ENCODE results near the gene SLC22A3.
"Not testable (repeated sequence)": the region's sequence is repeated elsewhere in the genome, so short reads cannot be mapped to it uniquely, and the experiment has no call there.

Gene SLC22A3

DNA sequence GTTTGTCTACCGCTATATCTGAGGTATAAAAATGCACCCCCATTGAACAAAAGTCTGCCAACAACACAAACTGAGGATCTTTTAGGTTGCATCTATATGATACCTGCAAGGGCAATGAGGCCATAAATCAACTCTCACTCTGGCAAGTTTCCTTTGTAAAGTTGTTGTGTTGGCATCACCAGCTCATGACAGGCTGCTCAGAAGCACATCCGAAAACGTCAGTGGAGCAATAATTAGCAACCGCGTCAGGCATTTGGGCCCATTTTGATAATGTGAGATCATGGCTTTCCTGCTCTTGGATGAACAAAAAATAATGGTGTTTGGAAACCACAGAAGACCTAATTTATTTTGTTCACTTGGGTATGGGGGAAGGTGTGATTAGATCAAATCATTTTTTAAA is 12.0 kb upstream of the SLC22A3 start:
- no peak for DNase-seq (ENCODE audit: low read depth)

DNA sequence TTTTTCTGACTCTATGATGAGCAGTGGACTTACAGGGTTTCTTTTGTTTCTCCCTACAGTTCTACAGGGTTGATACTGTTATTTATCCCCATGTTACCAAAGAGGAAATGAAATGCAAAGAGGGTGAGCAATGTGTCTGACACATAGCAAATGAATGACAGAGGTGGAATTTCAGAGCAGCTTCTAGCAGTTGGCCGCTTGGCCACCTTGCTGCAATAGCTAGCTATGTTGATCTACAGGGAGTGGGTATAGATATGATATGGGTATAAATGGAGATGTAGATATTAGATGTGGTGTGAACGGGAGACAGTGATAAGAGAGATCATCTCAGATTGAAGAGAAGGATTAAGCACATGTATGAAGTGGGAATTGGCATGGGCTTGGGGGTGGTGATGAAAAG is 10.9 kb upstream of the SLC22A3 start:
- DNase-seq (ENCODE audit: low read depth): no peak

DNA sequence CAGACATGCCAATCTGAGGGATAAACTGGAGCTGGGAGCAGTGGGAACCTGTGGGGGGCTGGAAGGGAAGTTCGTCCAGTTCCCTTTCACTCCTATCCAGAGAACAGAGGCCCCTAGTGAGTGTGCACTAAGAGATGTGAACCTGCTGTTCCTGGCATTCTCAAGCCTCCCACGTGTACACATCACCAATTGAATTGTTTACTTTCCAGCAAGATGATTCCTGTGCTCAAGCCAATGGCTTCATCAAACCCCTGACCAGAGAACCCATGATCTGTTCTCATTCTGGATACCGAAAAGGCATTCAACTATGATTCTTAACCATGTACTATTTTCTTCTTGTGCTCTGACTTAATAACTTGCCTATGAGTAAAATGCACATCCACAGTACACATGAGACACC is 10.2 kb upstream of the SLC22A3 start:
- no peak for DNase-seq (ENCODE audit: low read depth)

DNA sequence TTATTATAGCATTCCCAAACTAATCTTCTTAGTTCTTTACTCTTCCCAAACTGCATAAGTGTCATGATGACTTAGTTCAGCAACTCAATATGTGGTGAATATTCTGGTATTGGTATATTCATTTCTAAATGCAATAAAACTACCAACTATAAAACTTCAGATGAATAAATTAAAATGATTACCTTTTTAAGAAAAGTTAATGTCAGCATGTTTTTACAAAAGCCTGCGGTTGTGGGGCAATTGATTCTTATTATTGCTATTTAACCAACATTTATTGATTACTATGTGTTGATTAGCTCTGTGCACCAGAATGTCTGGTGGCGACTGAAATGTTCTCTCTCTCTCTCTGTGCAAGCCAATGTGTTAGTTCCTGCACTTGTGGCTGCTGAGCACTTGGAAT is 5.0 kb upstream of the SLC22A3 start:
- no peak for DNase-seq (ENCODE audit: low read depth)

GRCh38 chr6:160344271-160344670 is 3.9 kb upstream of the SLC22A3 start:
- no peak for DNase-seq (ENCODE audit: low read depth)

GRCh38 chr6:160347259-160348222 is 637 bp upstream of the SLC22A3 start:
- no peak for DNase-seq (ENCODE audit: low read depth)

GRCh38 chr6:160349020-160349441 is 853 bp downstream of the SLC22A3 start:
- DNase-seq (ENCODE audit: low read depth): no peak

DNA sequence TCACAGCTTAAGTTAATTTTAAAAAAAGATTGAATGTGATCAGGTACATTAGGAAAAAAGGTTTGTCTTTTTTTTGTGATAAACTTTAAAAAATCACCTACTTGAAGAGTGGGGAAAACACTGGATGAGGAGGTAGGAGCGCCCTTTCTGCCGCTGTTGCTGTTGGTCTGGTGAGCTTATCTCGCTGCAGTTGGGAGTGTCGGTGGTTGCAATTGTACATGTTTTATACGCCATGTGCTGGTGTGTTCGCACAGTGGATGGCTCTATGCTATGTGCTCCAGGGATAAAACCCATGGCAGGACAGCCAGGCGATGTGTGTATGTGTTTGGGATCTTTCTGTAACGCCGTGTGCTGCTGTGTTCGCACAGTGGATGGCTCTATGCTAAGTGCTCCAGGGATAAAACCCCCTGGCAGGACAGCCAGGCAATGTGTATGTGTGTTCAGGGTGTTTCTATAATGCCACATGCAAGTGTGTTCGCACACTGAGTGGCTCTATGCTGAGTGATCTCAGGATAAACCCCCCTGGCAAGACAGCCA is 1.7 kb downstream of the SLC22A3 start:
- DNase-seq (ENCODE audit: low read depth): no peak

GRCh38 chr6:160353950-160354496 is 5.8 kb downstream of the SLC22A3 start:
- no peak for DNase-seq (ENCODE audit: low read depth)

- no peak for DNase-seq (ENCODE audit: low read depth)
Observed at GRCh38 chr6:160355001-160355400, 6.8 kb downstream of the SLC22A3 start.

GRCh38 chr6:160356074-160356744 is 8.0 kb downstream of the SLC22A3 start:
- DNase-seq (ENCODE audit: low read depth): no peak

- no peak for DNase-seq (ENCODE audit: low read depth)
Observed at GRCh38 chr6:160357088-160357487, 8.9 kb downstream of the SLC22A3 start.

- no peak for DNase-seq (ENCODE audit: low read depth)
Observed at GRCh38 chr6:160358225-160359119, 10.3 kb downstream of the SLC22A3 start.

DNA sequence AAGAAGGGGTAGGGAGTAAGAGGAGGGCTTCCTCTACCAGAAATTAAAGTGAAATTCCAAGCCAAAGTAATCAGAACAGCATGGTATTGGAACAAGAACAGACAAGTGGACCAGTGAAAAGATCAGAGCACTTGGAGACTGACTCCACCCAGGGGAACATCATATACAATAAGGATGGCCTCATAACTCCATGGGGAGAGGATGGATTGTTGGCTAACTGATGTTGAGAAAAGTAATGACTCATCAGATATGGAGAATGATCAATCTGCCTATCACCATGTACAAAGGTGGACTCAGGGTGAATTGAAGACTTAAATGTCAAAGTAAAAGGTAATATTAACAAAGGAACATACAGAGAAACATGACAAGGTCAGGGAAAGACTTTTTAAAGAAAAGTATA is 12.8 kb downstream of the SLC22A3 start:
- DNase-seq (ENCODE audit: low read depth): no peak

GRCh38 chr6:160362556-160362955 is 14.4 kb downstream of the SLC22A3 start:
- no peak for DNase-seq (ENCODE audit: low read depth)

DNA sequence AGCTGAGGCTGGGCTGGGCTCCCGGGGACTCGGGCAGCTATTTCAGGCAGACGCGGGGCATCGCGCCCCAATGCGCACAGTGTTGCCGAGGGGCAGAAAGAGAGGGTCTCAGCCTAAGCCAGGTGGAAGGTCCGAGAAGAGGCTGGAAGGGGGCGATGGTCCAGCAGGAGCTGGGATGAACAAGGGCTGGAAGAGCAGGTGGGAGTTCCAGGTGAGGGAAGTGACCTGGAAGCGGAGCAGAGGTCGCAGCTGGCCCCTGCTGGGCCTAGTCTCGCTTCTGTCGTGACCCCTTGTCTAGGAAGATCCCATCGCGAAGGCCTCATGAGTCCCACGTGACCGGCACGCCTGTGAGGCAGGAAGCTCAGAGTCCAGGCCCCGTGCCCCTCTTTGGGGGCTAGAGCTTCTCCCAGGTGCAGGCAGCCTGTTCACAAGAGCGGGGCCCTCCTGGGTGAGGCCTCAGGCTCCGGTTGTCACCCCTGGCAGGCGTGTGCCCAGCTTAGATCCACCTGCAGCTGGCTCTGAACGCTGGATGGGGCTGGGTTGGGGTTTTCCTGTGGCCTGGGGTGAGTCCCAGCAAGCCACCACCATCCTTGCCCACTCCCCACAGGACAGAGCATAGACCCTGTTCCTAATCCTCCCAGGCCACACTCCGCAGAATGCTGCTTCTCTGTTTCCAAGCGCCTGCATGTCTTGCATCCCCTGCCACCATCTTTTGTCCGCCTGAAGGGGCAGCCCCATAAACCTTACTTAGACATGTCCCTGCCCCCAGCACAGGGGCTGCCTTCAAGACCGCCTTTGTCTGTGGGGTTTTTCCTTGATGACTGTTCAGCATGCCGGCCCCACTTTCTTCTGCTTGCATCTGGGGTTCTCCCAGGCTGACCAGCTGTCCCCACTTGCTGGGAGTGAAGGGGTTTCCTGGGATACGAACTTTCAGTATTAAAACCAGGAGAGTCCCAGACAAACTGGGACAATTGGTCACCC is 15.1 kb downstream of the SLC22A3 start:
- DNase-seq (ENCODE audit: low read depth): no peak

GRCh38 chr6:160365117-160365516 is 16.9 kb downstream of the SLC22A3 start:
- no peak for DNase-seq (ENCODE audit: low read depth)

GRCh38 chr6:160367798-160368547 is 19.8 kb downstream of the SLC22A3 start:
- no peak for DNase-seq (ENCODE audit: low read depth)

GRCh38 chr6:160368670-160369069 is 20.5 kb downstream of the SLC22A3 start:
- no peak for DNase-seq (ENCODE audit: low read depth)

GRCh38 chr6:160373601-160374000 is 25.4 kb downstream of the SLC22A3 start:
- not testable (repeated sequence) for DNase-seq (ENCODE audit: low read depth)
